Adrenal gland (tissue), 5 donors: Measurements from ENCODE around the gene SP100.
A peak's percentile ranks its signal among the peaks of the same experiment; 100 is the strongest.

Experiments
- CTCF ChIP-seq, 6 experiments: fragments of 450-650 bp in 4 of 6; fragments of 200-600 bp in 2 of 6; sonication (generic) in 1 of 6; IDR thresholded peaks; 1 replicate in 5 of 6; 2 replicates in 1 of 6; pipeline versions ENCODE4 v1.5.1 to v1.8.0; 2016 to 2021; ENCODE audit warnings: antibody characterized with exemption in 6 of 6, mild to moderate bottlenecking in 2 of 6, moderate library complexity in 1 of 6
- POLR2A ChIP-seq, 2 donors: fragments of 450-650 bp; IDR thresholded peaks; one replicate each; pipeline ENCODE4 v1.6.1; 2017; ENCODE audit warnings: antibody characterized with exemption in 2 of 2, mild to moderate bottlenecking in 2 of 2, moderate library complexity in 1 of 2
- donor health status: DM: no; HTN: no; CAD: no.

- TF ChIP-seq CTCF (IDR thresholded peaks at IDR 0.05): peak in 1 of 6 experiments; percentile 11
- TF ChIP-seq POLR2A (IDR thresholded peaks at IDR 0.05): peak; percentile 15 to 77
Measured at GRCh38 chr2:230411570-230412370, 4.2 kb upstream of the SP100 start.
